GM19193 (cell line): Measurements from ENCODE around the gene FGD4.

Experiments
- POLR2A ChIP-seq: IDR thresholded peaks from 4 replicates; pipeline ENCODE4 v1.6.1; 2011; ENCODE audit not compliant: insufficient read depth, insufficient read length; ENCODE audit errors: extremely low read depth

The FGD4 gene

GRCh38 chr12:32545413-32545980, 146.1 kb downstream of the FGD4 start:
- no peak for TF ChIP-seq POLR2A

- no peak for TF ChIP-seq POLR2A
Measured at GRCh38 chr12:32546272-32546671, 146.9 kb downstream of the FGD4 start.

- TF ChIP-seq POLR2A: no peak
Measured at GRCh38 chr12:32548691-32549281, 149.4 kb downstream of the FGD4 start.

- TF ChIP-seq POLR2A: no peak
Measured at GRCh38 chr12:32549675-32550079, 150.3 kb downstream of the FGD4 start.

- no peak for TF ChIP-seq POLR2A
Measured at GRCh38 chr12:32551058-32551457, 151.7 kb downstream of the FGD4 start.

- no peak for TF ChIP-seq POLR2A
Measured at GRCh38 chr12:32558903-32559302, 159.5 kb downstream of the FGD4 start.

- TF ChIP-seq POLR2A: no peak
Measured at GRCh38 chr12:32559434-32559833, 160.1 kb downstream of the FGD4 start.

GRCh38 chr12:32560520-32560919, 161.2 kb downstream of the FGD4 start:
- TF ChIP-seq POLR2A: no peak

GRCh38 chr12:32561931-32562341, 162.6 kb downstream of the FGD4 start:
- no peak for TF ChIP-seq POLR2A

- no peak for TF ChIP-seq POLR2A
Measured at GRCh38 chr12:32566663-32567295, 167.4 kb downstream of the FGD4 start.

GRCh38 chr12:32567296-32567674, 167.9 kb downstream of the FGD4 start:
- no peak for TF ChIP-seq POLR2A

GRCh38 chr12:32568228-32568627, 168.9 kb downstream of the FGD4 start:
- no peak for TF ChIP-seq POLR2A

- TF ChIP-seq POLR2A: no peak
Measured at GRCh38 chr12:32569259-32569658, 169.9 kb downstream of the FGD4 start.

- TF ChIP-seq POLR2A: no peak
Measured at GRCh38 chr12:32574585-32574984, 175.2 kb downstream of the FGD4 start.

- no peak for TF ChIP-seq POLR2A
Measured at GRCh38 chr12:32577328-32577727, 178.0 kb downstream of the FGD4 start.

- no peak for TF ChIP-seq POLR2A
Measured at GRCh38 chr12:32583534-32583933, 184.2 kb downstream of the FGD4 start.
